ENCODE data around the gene C19orf18. TPM values are rescaled to one million over a fixed set of nuclear protein-coding genes. Genes with fewer than 3 reads are reported as not detected.
A peak's percentile ranks its signal among the peaks of the same experiment; 100 is the strongest.
"Not testable (repeated sequence)": the region's sequence is repeated elsewhere in the genome, so short reads cannot be mapped to it uniquely, and the experiment has no call there.

C19orf18 gene
- total and polyA plus RNA-seq, 5 donors: 2.1 to 2.9 (median 2.8) TPM

GRCh38 chr19:57949296-57949695, 25.0 kb downstream of the C19orf18 start:
- 93% methylated on average over 24 of the region's 24 CpGs for WGBS
- Histone ChIP-seq H3K27me3 (ENCODE audit: control insufficient read depth, insufficient read depth) (no peaks in the 10 kb centered on the region), H3K4me1 (ENCODE audit: control insufficient read depth, insufficient read depth, low read length) (peaks cover 7% of the 10 kb centered on the region), H3K9me3 (ENCODE audit: control insufficient read depth, low read length) (no peaks in the 10 kb centered on the region), H3K27ac (ENCODE audit: low read length) (no peak overlapping the region), H3K4me3 (ENCODE audit: low read length) (no peak overlapping the region)
- intact Hi-C loops (cut with DNase I): no loop called here
- no peak for ATAC-seq
- peak in 1 of 3 donors; percentile 38 for DNase-seq

- no peaks in the 10 kb centered on the region for H3K27me3 ChIP-seq (ENCODE audit: control insufficient read depth, insufficient read depth)
- WGBS: 6% methylated on average over 54 of the region's 54 CpGs
- H3K4me3 ChIP-seq (ENCODE audit: low read length): peak within 1 kb of the TSS; percentile 83
- DNase-seq (peak; percentile 97 to 98 (median 98)), ATAC-seq (peak; percentile 99)
- peaks cover 7% of the 10 kb centered on the region for H3K4me1 ChIP-seq (ENCODE audit: control insufficient read depth, insufficient read depth, low read length)
- H3K9me3 ChIP-seq (ENCODE audit: control insufficient read depth, low read length): peaks cover 7% of the 10 kb centered on the region
- H3K27ac ChIP-seq (ENCODE audit: low read length): peak within 1 kb of the TSS; percentile 73
- intact Hi-C loops (cut with DNase I): no loop called here
These were observed 26.8 kb downstream of the C19orf18 start, which contains the start of gene ZNF256 for GRCh38 chr19:57947419-57948134. Gene ZNF256 (minus strand): TSS chr19:57947706. CDS start chr19:57947474, 232 bp downstream.

- Histone ChIP-seq H3K27ac (ENCODE audit: low read length) (peak overlapping the region; percentile 73), H3K4me3 (ENCODE audit: low read length) (peak overlapping the region; percentile 83), H3K27me3 (ENCODE audit: control insufficient read depth, insufficient read depth) (no peaks in the 10 kb centered on the region), H3K9me3 (ENCODE audit: control insufficient read depth, low read length) (peaks cover 12% of the 10 kb centered on the region), H3K4me1 (ENCODE audit: control insufficient read depth, insufficient read depth, low read length) (peaks cover 7% of the 10 kb centered on the region)
- DNase-seq (peak in 1 of 3 donors; percentile 71), ATAC-seq (peak in 1 of 2 donors; percentile 8)
- WGBS: 1% methylated on average over 18 of the region's 18 CpGs
- intact Hi-C loops (cut with DNase I): no loop called here
These were observed 27.3 kb downstream of the C19orf18 start for GRCh38 chr19:57947088-57947418.

GRCh38 chr19:57946316-57946715, 28.0 kb downstream of the C19orf18 start:
- Histone ChIP-seq H3K27me3 (ENCODE audit: control insufficient read depth, insufficient read depth) (no peaks in the 10 kb centered on the region), H3K9me3 (ENCODE audit: control insufficient read depth, low read length) (peaks cover 14% of the 10 kb centered on the region), H3K27ac (ENCODE audit: low read length) (no peak overlapping the region), H3K4me3 (ENCODE audit: low read length) (peak overlapping the region; percentile 83), H3K4me1 (ENCODE audit: control insufficient read depth, insufficient read depth, low read length) (peaks cover 7% of the 10 kb centered on the region)
- intact Hi-C loops (cut with DNase I): no loop called here
- WGBS: 69% methylated on average over 2 of the region's 2 CpGs
- DNase-seq (no peak), ATAC-seq (no peak)

GRCh38 chr19:57941593-57941992, 32.7 kb downstream of the C19orf18 start:
- Histone ChIP-seq H3K27me3 (ENCODE audit: control insufficient read depth, insufficient read depth) (no peaks in the 10 kb centered on the region), H3K9me3 (ENCODE audit: control insufficient read depth, low read length) (peaks cover 16% of the 10 kb centered on the region), H3K4me1 (ENCODE audit: control insufficient read depth, insufficient read depth, low read length) (peaks cover 3% of the 10 kb centered on the region), H3K4me3 (ENCODE audit: low read length) (no peak overlapping the region), H3K27ac (ENCODE audit: low read length) (no peak overlapping the region)
- DNase-seq (no peak), ATAC-seq (no peak)
- 98% methylated on average over 3 of the region's 3 CpGs for WGBS
- intact Hi-C loops (cut with DNase I): no loop called here

GRCh38 chr19:57935731-57936130, 38.6 kb downstream of the C19orf18 start:
- intact Hi-C loops (cut with DNase I): no loop called here
- no peaks in the 10 kb centered on the region for H3K4me1 ChIP-seq (ENCODE audit: control insufficient read depth, insufficient read depth, low read length)
- H3K4me3 ChIP-seq (ENCODE audit: low read length): no peak overlapping the region
- 84% methylated on average over 12 of the region's 12 CpGs for WGBS
- DNase-seq (no peak), ATAC-seq (no peak)
- H3K27ac ChIP-seq (ENCODE audit: low read length): no peak overlapping the region
- H3K9me3 ChIP-seq (ENCODE audit: control insufficient read depth, low read length): no peaks in the 10 kb centered on the region
- no peaks in the 10 kb centered on the region for H3K27me3 ChIP-seq (ENCODE audit: control insufficient read depth, insufficient read depth)

- Histone ChIP-seq H3K27ac (ENCODE audit: low read length) (peak within 1 kb of the TSS; percentile 40), H3K27me3 (ENCODE audit: control insufficient read depth, insufficient read depth) (no peaks in the 10 kb centered on the region), H3K9me3 (ENCODE audit: control insufficient read depth, low read length) (no peaks in the 10 kb centered on the region), H3K4me1 (ENCODE audit: control insufficient read depth, insufficient read depth, low read length) (no peaks in the 10 kb centered on the region), H3K4me3 (ENCODE audit: low read length) (peak within 1 kb of the TSS; percentile 89)
- peak; percentile 66 to 77 (median 71) for DNase-seq
- WGBS: 2% methylated on average over 54 of the region's 54 CpGs
- intact Hi-C loops (cut with DNase I): no loop called here
- peak; percentile 98 for ATAC-seq
These were observed 39.3 kb downstream of the C19orf18 start, which contains the start of gene ZNF418 for GRCh38 chr19:57934820-57935665. Gene ZNF418 (minus strand): TSS chr19:57935402. CDS start chr19:57933822, 1,580 bp downstream.

- ATAC-seq: no peak
- Histone ChIP-seq H3K4me3 (ENCODE audit: low read length) (no peak overlapping the region), H3K27me3 (ENCODE audit: control insufficient read depth, insufficient read depth) (no peaks in the 10 kb centered on the region), H3K4me1 (ENCODE audit: control insufficient read depth, insufficient read depth, low read length) (no peaks in the 10 kb centered on the region), H3K27ac (ENCODE audit: low read length) (no peak overlapping the region), H3K9me3 (ENCODE audit: control insufficient read depth, low read length) (peaks cover 12% of the 10 kb centered on the region)
- intact Hi-C loops (cut with DNase I): no loop called here
- WGBS: 97% methylated on average over 4 of the region's 4 CpGs
- DNase-seq: no peak
These were observed 46.7 kb downstream of the C19orf18 start for GRCh38 chr19:57927587-57927986.

GRCh38 chr19:57916168-57916995, 58.0 kb downstream of the C19orf18 start, which contains the start of gene ZNF417:
Gene ZNF417 (minus strand): TSS chr19:57916592. CDS start chr19:57916411, 181 bp downstream.
- DNase-seq: peak; percentile 85 to 92 (median 90)
- peak within 1 kb of the TSS; percentile 61 for H3K4me3 ChIP-seq (ENCODE audit: low read length)
- H3K4me1 ChIP-seq (ENCODE audit: control insufficient read depth, insufficient read depth, low read length); H3K27me3 ChIP-seq (ENCODE audit: control insufficient read depth, insufficient read depth); intact Hi-C loops (cut with DNase I); H3K9me3 ChIP-seq (ENCODE audit: control insufficient read depth, low read length): not testable (repeated sequence)
- under 1% methylated on average over 51 of the region's 51 CpGs for WGBS
- ATAC-seq: peak; percentile 99
- peak within 1 kb of the TSS; percentile 50 for H3K27ac ChIP-seq (ENCODE audit: low read length)

GRCh38 chr19:57914531-57914930, 59.8 kb downstream of the C19orf18 start:
- H3K9me3 ChIP-seq (ENCODE audit: control insufficient read depth, low read length): no peaks in the 10 kb centered on the region
- 85% methylated on average over 3 of the region's 3 CpGs for WGBS
- no peak for DNase-seq
- intact Hi-C loops (cut with DNase I): no loop called here
- no peak for ATAC-seq
- no peaks in the 10 kb centered on the region for H3K27me3 ChIP-seq (ENCODE audit: control insufficient read depth, insufficient read depth)
- H3K27ac ChIP-seq (ENCODE audit: low read length): no peak overlapping the region
- H3K4me3 ChIP-seq (ENCODE audit: low read length): no peak overlapping the region
- H3K4me1 ChIP-seq (ENCODE audit: control insufficient read depth, insufficient read depth, low read length): peaks cover 10% of the 10 kb centered on the region
